GM23338 (cell line): ENCODE data around the gene SYNPO2. TPM values are rescaled to one million over a fixed set of nuclear protein-coding genes. Genes with fewer than 3 reads are reported as not detected.

Source experiments
- ATAC-seq: fragments of 200-7000 bp; cut with Tn5 transposase; 3 replicates; pipeline ENCODE4 v1.9.1; 2020
- DNase-seq: peaks from one replicate; pipeline ENCODE4 v3.0.0-alpha.2; 2015; ENCODE audit warnings: low spot score
- H2AFZ ChIP-seq: fragments of 200-600 bp; sonication (generic); 2 replicates; pipeline ENCODE4 v1.8.0; 2016; ENCODE audit warnings: antibody characterized with exemption, mild to moderate bottlenecking, moderate library complexity
- H3F3A ChIP-seq: fragments of 200-600 bp; sonication (generic); replicated peaks from 2 replicates; pipeline ENCODE4 v1.8.0; 2017; ENCODE audit warnings: antibody characterized with exemption, mixed run types, low read depth
- H3K27ac ChIP-seq: fragments of 200-600 bp; sonication (generic); 2 replicates; pipeline ENCODE4 v1.6.1; 2016; ENCODE audit warnings: low read depth
- H3K27me3 ChIP-seq: fragments of 200-600 bp; sonication (generic); 2 replicates; pipeline ENCODE4 v1.8.0; 2016; ENCODE audit warnings: mild to moderate bottlenecking, mixed run types, moderate library complexity; ENCODE audit not compliant: insufficient read depth
- H3K36me3 ChIP-seq: fragments of 200-600 bp; sonication (generic); 2 replicates; pipeline ENCODE4 v1.8.0; 2016; ENCODE audit warnings: mild to moderate bottlenecking; ENCODE audit not compliant: insufficient read depth
- H3K4me1 ChIP-seq: fragments of 200-600 bp; sonication (generic); 2 replicates; pipeline ENCODE4 v1.8.0; 2016; ENCODE audit warnings: mild to moderate bottlenecking, moderate library complexity; ENCODE audit not compliant: insufficient read depth
- H3K4me2 ChIP-seq: fragments of 200-600 bp; sonication (generic); 2 replicates; pipeline ENCODE4 v1.7.1; 2017; ENCODE audit warnings: mixed run types
- H3K4me3 ChIP-seq: fragments of 200-600 bp; sonication (generic); 2 replicates; pipeline ENCODE4 v1.6.1; 2016; ENCODE audit warnings: mixed run types
- H3K79me2 ChIP-seq: fragments of 200-600 bp; sonication (generic); replicated peaks from 2 replicates; pipeline ENCODE4 v1.8.0; 2017; ENCODE audit warnings: mild to moderate bottlenecking; ENCODE audit not compliant: insufficient read depth
- H3K9me2 ChIP-seq: fragments of 200-600 bp; sonication (generic); 2 replicates; pipeline ENCODE4 v1.8.0; 2017; ENCODE audit not compliant: insufficient read depth
- H4K20me1 ChIP-seq: fragments of 200-600 bp; sonication (generic); replicated peaks from 2 replicates; pipeline ENCODE4 v1.8.0; 2017; ENCODE audit warnings: mild to moderate bottlenecking; ENCODE audit not compliant: insufficient read depth
- H3K27ac Mint-ChIP-seq: 2 replicates; pipeline ENCODE4 v1.8.0; 2020; ENCODE audit warnings: inconsistent platforms, mild to moderate bottlenecking, moderate library complexity, mixed read lengths
- H3K27me3 Mint-ChIP-seq: 3 replicates; pipeline ENCODE4 v1.8.0; 2022; ENCODE audit warnings: low read depth, mild to moderate bottlenecking, moderate library complexity, mixed read lengths, inconsistent platforms; ENCODE audit not compliant: insufficient read depth, poor library complexity
- H3K36me3 Mint-ChIP-seq: 3 replicates; pipeline ENCODE4 v1.8.0; 2021; ENCODE audit warnings: low read depth, mild to moderate bottlenecking, inconsistent platforms, moderate library complexity, mixed read lengths
- H3K4me1 Mint-ChIP-seq: 3 replicates; pipeline ENCODE4 v1.8.0; 2020; ENCODE audit warnings: mild to moderate bottlenecking, inconsistent platforms, mixed read lengths
- H3K4me3 Mint-ChIP-seq: 3 replicates; pipeline ENCODE4 v1.8.0; 2021; ENCODE audit warnings: moderate library complexity, mild to moderate bottlenecking, inconsistent platforms, mixed read lengths
- H3K9me3 Mint-ChIP-seq: 3 replicates; pipeline ENCODE4 v1.8.0; 2020; ENCODE audit warnings: moderate library complexity, mild to moderate bottlenecking, inconsistent platforms, mixed read lengths
- CREB1 ChIP-seq: fragments of 250-450 bp; sonication (Bioruptor Pico); IDR thresholded peaks from 2 replicates; pipeline ENCODE4 v1.5.0; 2020; ENCODE audit warnings: low read depth, mild to moderate bottlenecking, moderate library complexity
- EZH2 ChIP-seq: fragments of 200-600 bp; sonication (generic); IDR thresholded peaks from one replicate; pipeline ENCODE4 v1.8.0; 2017; ENCODE audit warnings: antibody characterized with exemption, mild to moderate bottlenecking, low read depth; ENCODE audit not compliant: unreplicated experiment
- EZH2phosphoT487 ChIP-seq: fragments of 200-600 bp; sonication (generic); IDR thresholded peaks from one replicate; pipeline ENCODE4 v1.8.1; 2018; ENCODE audit warnings: antibody characterized with exemption; ENCODE audit not compliant: unreplicated experiment
- JUNB ChIP-seq: IDR thresholded peaks from one replicate; pipeline ENCODE4 v1.6.1; 2016; ENCODE audit warnings: antibody characterized with exemption; ENCODE audit not compliant: unreplicated experiment
- NANOG ChIP-seq: IDR thresholded peaks from 2 replicates; pipeline ENCODE4 v1.6.1; 2016; ENCODE audit warnings: antibody characterized with exemption, borderline replicate concordance
- POLR2AphosphoS5 ChIP-seq: IDR thresholded peaks from 2 replicates; pipeline ENCODE4 v1.6.1; 2016; ENCODE audit warnings: antibody characterized with exemption, low read depth
- STAT1 ChIP-seq: IDR thresholded peaks from one replicate; pipeline ENCODE4 v1.6.1; 2016; ENCODE audit warnings: antibody characterized with exemption; ENCODE audit not compliant: unreplicated experiment
- ZNF114 ChIP-seq: fragments of 250-450 bp; sonication (Bioruptor Pico); IDR thresholded peaks from 2 replicates; pipeline ENCODE4 v1.5.0; 2020; ENCODE audit warnings: mild to moderate bottlenecking, moderate library complexity
- ZNF331 ChIP-seq: fragments of 250-450 bp; sonication (Bioruptor Pico); IDR thresholded peaks from 2 replicates; pipeline ENCODE4 v1.5.0; 2020; ENCODE audit warnings: low read depth, mild to moderate bottlenecking, moderate library complexity
- polyA plus RNA-seq: library from polyadenylated mRNA; unstranded; fragments of >200 nt; fragmentation: Nextera tagmentation; extraction: Ambion mirVana; gene quantifications from 2 replicates; pipeline ENCODE4 v1.2.1, GENCODE V29; 2016
- total RNA-seq: library from RNA; depleted of rRNA; stranded (reverse); fragments of >200 nt; shearing (Covaris generic); gene quantifications from 2 replicates; pipeline ENCODE4 v1.2.3, GENCODE V29; 2014
- TF ChIP-seq, protein P1 (sequence below): IDR thresholded peaks from 2 replicates; pipeline ENCODE4 v1.6.1; 2016; ENCODE audit warnings: antibody characterized with exemption
- TF ChIP-seq, protein P2 (sequence below): IDR thresholded peaks from one replicate; pipeline ENCODE4 v1.6.1; 2018; ENCODE audit warnings: antibody characterized with exemption; ENCODE audit not compliant: unreplicated experiment
- TF ChIP-seq, protein P3 (sequence below): fragments of 250-450 bp; sonication (Bioruptor Pico); IDR thresholded peaks from 2 replicates; pipeline ENCODE4 v1.5.0; 2020; ENCODE audit warnings: mild to moderate bottlenecking, moderate library complexity
- TF ChIP-seq, protein P4 (sequence below), 2 experiments: fragments of 200-600 bp in 1 of 2; sonication (generic) in 1 of 2; conservative IDR thresholded peaks; 2 replicates each; pipeline versions ENCODE4 v1.5.1 to v1.6.1; 2016 to 2017; ENCODE audit warnings: antibody characterized with exemption in 2 of 2, low read depth in 2 of 2, mild to moderate bottlenecking in 2 of 2, moderate library complexity in 1 of 2

SYNPO2 gene
- total and polyA plus RNA-seq, 2 experiments from 2014 or later = 2.1 to 3.4 TPM

DNA sequence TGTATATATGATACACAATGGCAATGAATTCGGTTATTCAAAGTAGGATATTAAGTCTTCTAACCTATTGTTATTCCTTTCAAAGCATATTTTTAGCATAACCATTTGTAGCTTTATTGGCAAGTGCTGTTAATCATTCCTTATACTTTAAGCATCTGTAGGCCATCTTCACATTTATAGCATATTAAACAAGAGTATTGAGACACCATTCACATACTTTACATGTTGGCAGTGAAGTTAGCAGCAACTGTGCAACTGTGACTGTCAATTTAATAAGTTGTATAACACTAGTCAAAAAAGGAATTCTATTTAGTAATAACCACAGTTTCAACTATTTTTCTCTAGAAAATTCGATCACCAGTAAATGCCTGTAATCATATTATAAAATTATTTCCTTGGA lies 139.6 kb downstream of the SYNPO2 start:
- H3K4me1 ChIP-seq = peaks cover 41% of the 10 kb centered on the region
- H3K27ac ChIP-seq = no peak overlapping the region
- Mint-ChIP-seq H3K9me3 (no peaks in the 10 kb centered on the region), H3K4me3 (no peak overlapping the region), H3K36me3 (peaks cover 8% of the 10 kb centered on the region), H3K27me3 (no peaks in the 10 kb centered on the region), H3K4me1 (peaks cover 30% of the 10 kb centered on the region), H3K27ac (no peak overlapping the region)
- no peak overlapping the region for H3K4me3 ChIP-seq
- DNase-seq (no peak), ATAC-seq (no peak)
- H3F3A ChIP-seq = no peaks in the 10 kb centered on the region
- TF ChIP-seq CREB1 (CRISPR knock-in tag) (no peak), ZNF331 (no peak), NANOG (no peak), EZH2phosphoT487 (no peak), STAT1 (no peak), POLR2AphosphoS5 (no peak), ZNF114 (CRISPR knock-in tag) (no peak), EZH2 (no peak), JUNB (no peak)
- TF ChIP-seq, protein P1, sequence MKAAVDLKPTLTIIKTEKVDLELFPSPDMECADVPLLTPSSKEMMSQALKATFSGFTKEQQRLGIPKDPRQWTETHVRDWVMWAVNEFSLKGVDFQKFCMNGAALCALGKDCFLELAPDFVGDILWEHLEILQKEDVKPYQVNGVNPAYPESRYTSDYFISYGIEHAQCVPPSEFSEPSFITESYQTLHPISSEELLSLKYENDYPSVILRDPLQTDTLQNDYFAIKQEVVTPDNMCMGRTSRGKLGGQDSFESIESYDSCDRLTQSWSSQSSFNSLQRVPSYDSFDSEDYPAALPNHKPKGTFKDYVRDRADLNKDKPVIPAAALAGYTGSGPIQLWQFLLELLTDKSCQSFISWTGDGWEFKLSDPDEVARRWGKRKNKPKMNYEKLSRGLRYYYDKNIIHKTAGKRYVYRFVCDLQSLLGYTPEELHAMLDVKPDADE = no peak
- TF ChIP-seq, protein P2, sequence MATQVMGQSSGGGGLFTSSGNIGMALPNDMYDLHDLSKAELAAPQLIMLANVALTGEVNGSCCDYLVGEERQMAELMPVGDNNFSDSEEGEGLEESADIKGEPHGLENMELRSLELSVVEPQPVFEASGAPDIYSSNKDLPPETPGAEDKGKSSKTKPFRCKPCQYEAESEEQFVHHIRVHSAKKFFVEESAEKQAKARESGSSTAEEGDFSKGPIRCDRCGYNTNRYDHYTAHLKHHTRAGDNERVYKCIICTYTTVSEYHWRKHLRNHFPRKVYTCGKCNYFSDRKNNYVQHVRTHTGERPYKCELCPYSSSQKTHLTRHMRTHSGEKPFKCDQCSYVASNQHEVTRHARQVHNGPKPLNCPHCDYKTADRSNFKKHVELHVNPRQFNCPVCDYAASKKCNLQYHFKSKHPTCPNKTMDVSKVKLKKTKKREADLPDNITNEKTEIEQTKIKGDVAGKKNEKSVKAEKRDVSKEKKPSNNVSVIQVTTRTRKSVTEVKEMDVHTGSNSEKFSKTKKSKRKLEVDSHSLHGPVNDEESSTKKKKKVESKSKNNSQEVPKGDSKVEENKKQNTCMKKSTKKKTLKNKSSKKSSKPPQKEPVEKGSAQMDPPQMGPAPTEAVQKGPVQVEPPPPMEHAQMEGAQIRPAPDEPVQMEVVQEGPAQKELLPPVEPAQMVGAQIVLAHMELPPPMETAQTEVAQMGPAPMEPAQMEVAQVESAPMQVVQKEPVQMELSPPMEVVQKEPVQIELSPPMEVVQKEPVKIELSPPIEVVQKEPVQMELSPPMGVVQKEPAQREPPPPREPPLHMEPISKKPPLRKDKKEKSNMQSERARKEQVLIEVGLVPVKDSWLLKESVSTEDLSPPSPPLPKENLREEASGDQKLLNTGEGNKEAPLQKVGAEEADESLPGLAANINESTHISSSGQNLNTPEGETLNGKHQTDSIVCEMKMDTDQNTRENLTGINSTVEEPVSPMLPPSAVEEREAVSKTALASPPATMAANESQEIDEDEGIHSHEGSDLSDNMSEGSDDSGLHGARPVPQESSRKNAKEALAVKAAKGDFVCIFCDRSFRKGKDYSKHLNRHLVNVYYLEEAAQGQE = no peak
- TF ChIP-seq, protein P3, sequence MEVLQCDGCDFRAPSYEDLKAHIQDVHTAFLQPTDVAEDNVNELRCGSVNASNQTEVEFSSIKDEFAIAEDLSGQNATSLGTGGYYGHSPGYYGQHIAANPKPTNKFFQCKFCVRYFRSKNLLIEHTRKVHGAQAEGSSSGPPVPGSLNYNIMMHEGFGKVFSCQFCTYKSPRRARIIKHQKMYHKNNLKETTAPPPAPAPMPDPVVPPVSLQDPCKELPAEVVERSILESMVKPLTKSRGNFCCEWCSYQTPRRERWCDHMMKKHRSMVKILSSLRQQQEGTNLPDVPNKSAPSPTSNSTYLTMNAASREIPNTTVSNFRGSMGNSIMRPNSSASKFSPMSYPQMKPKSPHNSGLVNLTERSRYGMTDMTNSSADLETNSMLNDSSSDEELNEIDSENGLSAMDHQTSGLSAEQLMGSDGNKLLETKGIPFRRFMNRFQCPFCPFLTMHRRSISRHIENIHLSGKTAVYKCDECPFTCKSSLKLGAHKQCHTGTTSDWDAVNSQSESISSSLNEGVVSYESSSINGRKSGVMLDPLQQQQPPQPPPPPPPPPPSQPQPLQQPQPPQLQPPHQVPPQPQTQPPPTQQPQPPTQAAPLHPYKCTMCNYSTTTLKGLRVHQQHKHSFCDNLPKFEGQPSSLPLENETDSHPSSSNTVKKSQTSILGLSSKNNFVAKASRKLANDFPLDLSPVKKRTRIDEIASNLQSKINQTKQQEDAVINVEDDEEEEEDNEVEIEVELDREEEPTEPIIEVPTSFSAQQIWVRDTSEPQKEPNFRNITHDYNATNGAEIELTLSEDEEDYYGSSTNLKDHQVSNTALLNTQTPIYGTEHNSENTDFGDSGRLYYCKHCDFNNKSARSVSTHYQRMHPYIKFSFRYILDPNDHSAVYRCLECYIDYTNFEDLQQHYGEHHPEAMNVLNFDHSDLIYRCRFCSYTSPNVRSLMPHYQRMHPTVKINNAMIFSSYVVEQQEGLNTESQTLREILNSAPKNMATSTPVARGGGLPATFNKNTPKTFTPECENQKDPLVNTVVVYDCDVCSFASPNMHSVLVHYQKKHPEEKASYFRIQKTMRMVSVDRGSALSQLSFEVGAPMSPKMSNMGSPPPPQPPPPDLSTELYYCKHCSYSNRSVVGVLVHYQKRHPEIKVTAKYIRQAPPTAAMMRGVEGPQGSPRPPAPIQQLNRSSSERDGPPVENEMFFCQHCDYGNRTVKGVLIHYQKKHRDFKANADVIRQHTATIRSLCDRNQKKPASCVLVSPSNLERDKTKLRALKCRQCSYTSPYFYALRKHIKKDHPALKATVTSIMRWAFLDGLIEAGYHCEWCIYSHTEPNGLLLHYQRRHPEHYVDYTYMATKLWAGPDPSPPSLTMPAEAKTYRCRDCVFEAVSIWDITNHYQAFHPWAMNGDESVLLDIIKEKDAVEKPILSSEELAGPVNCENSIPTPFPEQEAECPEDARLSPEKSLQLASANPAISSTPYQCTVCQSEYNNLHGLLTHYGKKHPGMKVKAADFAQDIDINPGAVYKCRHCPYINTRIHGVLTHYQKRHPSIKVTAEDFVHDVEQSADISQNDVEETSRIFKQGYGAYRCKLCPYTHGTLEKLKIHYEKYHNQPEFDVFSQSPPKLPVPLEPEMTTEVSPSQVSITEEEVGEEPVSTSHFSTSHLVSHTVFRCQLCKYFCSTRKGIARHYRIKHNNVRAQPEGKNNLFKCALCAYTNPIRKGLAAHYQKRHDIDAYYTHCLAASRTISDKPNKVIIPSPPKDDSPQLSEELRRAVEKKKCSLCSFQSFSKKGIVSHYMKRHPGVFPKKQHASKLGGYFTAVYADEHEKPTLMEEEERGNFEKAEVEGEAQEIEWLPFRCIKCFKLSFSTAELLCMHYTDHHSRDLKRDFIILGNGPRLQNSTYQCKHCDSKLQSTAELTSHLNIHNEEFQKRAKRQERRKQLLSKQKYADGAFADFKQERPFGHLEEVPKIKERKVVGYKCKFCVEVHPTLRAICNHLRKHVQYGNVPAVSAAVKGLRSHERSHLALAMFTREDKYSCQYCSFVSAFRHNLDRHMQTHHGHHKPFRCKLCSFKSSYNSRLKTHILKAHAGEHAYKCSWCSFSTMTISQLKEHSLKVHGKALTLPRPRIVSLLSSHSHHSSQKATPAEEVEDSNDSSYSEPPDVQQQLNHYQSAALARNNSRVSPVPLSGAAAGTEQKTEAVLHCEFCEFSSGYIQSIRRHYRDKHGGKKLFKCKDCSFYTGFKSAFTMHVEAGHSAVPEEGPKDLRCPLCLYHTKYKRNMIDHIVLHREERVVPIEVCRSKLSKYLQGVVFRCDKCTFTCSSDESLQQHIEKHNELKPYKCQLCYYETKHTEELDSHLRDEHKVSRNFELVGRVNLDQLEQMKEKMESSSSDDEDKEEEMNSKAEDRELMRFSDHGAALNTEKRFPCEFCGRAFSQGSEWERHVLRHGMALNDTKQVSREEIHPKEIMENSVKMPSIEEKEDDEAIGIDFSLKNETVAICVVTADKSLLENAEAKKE (CRISPR knock-in tag) = no peak
- TF ChIP-seq, protein P4, sequence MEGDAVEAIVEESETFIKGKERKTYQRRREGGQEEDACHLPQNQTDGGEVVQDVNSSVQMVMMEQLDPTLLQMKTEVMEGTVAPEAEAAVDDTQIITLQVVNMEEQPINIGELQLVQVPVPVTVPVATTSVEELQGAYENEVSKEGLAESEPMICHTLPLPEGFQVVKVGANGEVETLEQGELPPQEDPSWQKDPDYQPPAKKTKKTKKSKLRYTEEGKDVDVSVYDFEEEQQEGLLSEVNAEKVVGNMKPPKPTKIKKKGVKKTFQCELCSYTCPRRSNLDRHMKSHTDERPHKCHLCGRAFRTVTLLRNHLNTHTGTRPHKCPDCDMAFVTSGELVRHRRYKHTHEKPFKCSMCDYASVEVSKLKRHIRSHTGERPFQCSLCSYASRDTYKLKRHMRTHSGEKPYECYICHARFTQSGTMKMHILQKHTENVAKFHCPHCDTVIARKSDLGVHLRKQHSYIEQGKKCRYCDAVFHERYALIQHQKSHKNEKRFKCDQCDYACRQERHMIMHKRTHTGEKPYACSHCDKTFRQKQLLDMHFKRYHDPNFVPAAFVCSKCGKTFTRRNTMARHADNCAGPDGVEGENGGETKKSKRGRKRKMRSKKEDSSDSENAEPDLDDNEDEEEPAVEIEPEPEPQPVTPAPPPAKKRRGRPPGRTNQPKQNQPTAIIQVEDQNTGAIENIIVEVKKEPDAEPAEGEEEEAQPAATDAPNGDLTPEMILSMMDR (conservative IDR thresholded peaks at IDR 0.05; ENCODE audit: low read depth in 2 of 2) = no peak
- no peak overlapping the region for H2AFZ ChIP-seq
- no peaks in the 10 kb centered on the region for H4K20me1 ChIP-seq
- no peaks in the 10 kb centered on the region for H3K27me3 ChIP-seq
- H3K36me3 ChIP-seq = no peaks in the 10 kb centered on the region
- no peaks in the 10 kb centered on the region for H3K79me2 ChIP-seq
- H3K9me2 ChIP-seq = 0 out of 2 replicates have a peak, but pooled peaks cover 3% of the 10 kb centered on the region
- H3K4me2 ChIP-seq = no peak overlapping the region
